ENCODE data around the gene KRT12. TPM values are rescaled to one million over a fixed set of nuclear protein-coding genes. Genes with fewer than 3 reads are reported as not detected.

The KRT12 gene
- polyA plus RNA-seq, 1 donor (not counting 4 experiments of a cell fraction or from before 2014, with no cell fraction given): not detected

DNA sequence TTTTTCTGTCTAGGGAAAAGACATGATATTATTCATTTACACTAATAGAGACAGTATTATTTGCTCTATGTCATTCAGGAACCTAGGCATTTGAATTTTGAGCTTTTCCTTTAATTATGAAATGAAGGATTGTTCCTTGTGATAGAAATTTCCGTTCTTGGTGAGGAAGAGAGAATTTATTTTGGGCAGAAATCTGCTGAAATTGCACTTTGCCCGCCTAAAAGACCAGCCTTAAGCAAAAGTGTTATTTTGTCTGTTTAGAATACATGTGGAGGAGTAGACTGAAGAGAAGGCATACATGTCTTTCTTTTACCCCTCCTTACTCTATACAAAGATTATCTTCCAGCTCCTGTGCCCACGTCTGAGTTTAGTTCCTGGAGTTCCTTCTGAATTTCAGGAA is 27.8 kb downstream of the KRT12 start:
- FAIRE-seq: no peak

GRCh38 chr17:40836020-40836419 is 31.0 kb downstream of the KRT12 start:
- Histone ChIP-seq H3K36me3 (ENCODE audit: control insufficient read depth in 2 of 2, extremely low read depth in 1 of 2, insufficient read depth in 2 of 2, low read length in 2 of 2) (peaks cover 2 to 9% of the 10 kb centered on the region in 2 experiments), H3K9me1 (ENCODE audit: control insufficient read depth, extremely low read depth, insufficient read depth, low read length) (no peaks in the 10 kb centered on the region), H3K79me2 (ENCODE audit: control insufficient read depth, insufficient read depth, low read length) (no peaks in the 10 kb centered on the region), H2AFZ (ENCODE audit: control insufficient read depth, low read length) (no peak overlapping the region), H3K4me3 (ENCODE audit: control insufficient read depth in 2 of 3, extremely low read depth in 1 of 3, insufficient read depth in 2 of 3, low read depth in 1 of 3, low read length in 3 of 3) (no peak overlapping the region), H3K9me3 (ENCODE audit: control insufficient read depth, low read depth, low read length) (no peaks in the 10 kb centered on the region), H3K9ac (ENCODE audit: control insufficient read depth, extremely low read depth, insufficient read depth, low read length) (no peak overlapping the region), H3K4me1 (ENCODE audit: control insufficient read depth, extremely low read depth, insufficient read depth, low read length) (no peaks in the 10 kb centered on the region), H3K4me2 (ENCODE audit: control insufficient read depth, extremely low read depth, insufficient read depth, low read depth, low read length) (no peak overlapping the region), H3K27me3 (ENCODE audit: control insufficient read depth, extremely low read depth, insufficient read depth, low read length) (no peaks in the 10 kb centered on the region), H4K20me1 (ENCODE audit: control insufficient read depth, extremely low read depth, insufficient read depth, low read length) (no peaks in the 10 kb centered on the region), H3K27ac (ENCODE audit: control insufficient read depth, insufficient read depth, low read length) (no peak overlapping the region)
- DNase-seq (ENCODE audit: low read depth, low spot score) (no peak), FAIRE-seq (no peak)
- TF ChIP-seq EZH2 (IDR thresholded peaks at IDR 0.05; ENCODE audit: low read length): no peak
- TF ChIP-seq, protein P1, sequence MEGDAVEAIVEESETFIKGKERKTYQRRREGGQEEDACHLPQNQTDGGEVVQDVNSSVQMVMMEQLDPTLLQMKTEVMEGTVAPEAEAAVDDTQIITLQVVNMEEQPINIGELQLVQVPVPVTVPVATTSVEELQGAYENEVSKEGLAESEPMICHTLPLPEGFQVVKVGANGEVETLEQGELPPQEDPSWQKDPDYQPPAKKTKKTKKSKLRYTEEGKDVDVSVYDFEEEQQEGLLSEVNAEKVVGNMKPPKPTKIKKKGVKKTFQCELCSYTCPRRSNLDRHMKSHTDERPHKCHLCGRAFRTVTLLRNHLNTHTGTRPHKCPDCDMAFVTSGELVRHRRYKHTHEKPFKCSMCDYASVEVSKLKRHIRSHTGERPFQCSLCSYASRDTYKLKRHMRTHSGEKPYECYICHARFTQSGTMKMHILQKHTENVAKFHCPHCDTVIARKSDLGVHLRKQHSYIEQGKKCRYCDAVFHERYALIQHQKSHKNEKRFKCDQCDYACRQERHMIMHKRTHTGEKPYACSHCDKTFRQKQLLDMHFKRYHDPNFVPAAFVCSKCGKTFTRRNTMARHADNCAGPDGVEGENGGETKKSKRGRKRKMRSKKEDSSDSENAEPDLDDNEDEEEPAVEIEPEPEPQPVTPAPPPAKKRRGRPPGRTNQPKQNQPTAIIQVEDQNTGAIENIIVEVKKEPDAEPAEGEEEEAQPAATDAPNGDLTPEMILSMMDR (optimal IDR thresholded peaks at IDR 0.05 in 1 of 3, IDR thresholded peaks at IDR 0.05 in 1 of 3, conservative IDR thresholded peaks at IDR 0.05 in 1 of 3; ENCODE audit: extremely low read depth in 1 of 3, insufficient read depth in 2 of 3, low read length in 3 of 3): no peak
- dilution Hi-C loops (cut with MboI; ENCODE audit: extremely low pct_ligation_motif_present, low sequenced_read_pairs): no loop called here

More for the DNA sequence above, 27.8 kb downstream of the KRT12 start:
- H3K4me1 ChIP-seq (ENCODE audit: control insufficient read depth, extremely low read depth, insufficient read depth, low read length): no peaks in the 10 kb centered on the region
- H3K27ac ChIP-seq (ENCODE audit: control insufficient read depth, insufficient read depth, low read length): no peak overlapping the region
- no peak for DNase-seq (ENCODE audit: low read depth, low spot score)
- no peaks in the 10 kb centered on the region for H3K9me3 ChIP-seq (ENCODE audit: control insufficient read depth, low read depth, low read length)
- no peaks in the 10 kb centered on the region for H3K79me2 ChIP-seq (ENCODE audit: control insufficient read depth, insufficient read depth, low read length)
- no peak overlapping the region for H2AFZ ChIP-seq (ENCODE audit: control insufficient read depth, low read length)
- dilution Hi-C loops (cut with MboI; ENCODE audit: extremely low pct_ligation_motif_present, low sequenced_read_pairs): no loop called here
- peaks cover 0 to 7% of the 10 kb centered on the region in 2 experiments for H3K36me3 ChIP-seq (ENCODE audit: control insufficient read depth in 2 of 2, extremely low read depth in 1 of 2, insufficient read depth in 2 of 2, low read length in 2 of 2)
- TF ChIP-seq EZH2 (IDR thresholded peaks at IDR 0.05; ENCODE audit: low read length): no peak
- TF ChIP-seq, protein P1 (optimal IDR thresholded peaks at IDR 0.05 in 1 of 3, IDR thresholded peaks at IDR 0.05 in 1 of 3, conservative IDR thresholded peaks at IDR 0.05 in 1 of 3; ENCODE audit: extremely low read depth in 1 of 3, insufficient read depth in 2 of 3, low read length in 3 of 3): no peak
- H3K4me2 ChIP-seq (ENCODE audit: control insufficient read depth, extremely low read depth, insufficient read depth, low read depth, low read length): no peak overlapping the region
- no peaks in the 10 kb centered on the region for H3K9me1 ChIP-seq (ENCODE audit: control insufficient read depth, extremely low read depth, insufficient read depth, low read length)
- H3K27me3 ChIP-seq (ENCODE audit: control insufficient read depth, extremely low read depth, insufficient read depth, low read length): no peaks in the 10 kb centered on the region
- no peak overlapping the region for H3K9ac ChIP-seq (ENCODE audit: control insufficient read depth, extremely low read depth, insufficient read depth, low read length)
- H3K4me3 ChIP-seq (ENCODE audit: control insufficient read depth in 2 of 3, extremely low read depth in 1 of 3, insufficient read depth in 2 of 3, low read depth in 1 of 3, low read length in 3 of 3): no peak overlapping the region
- H4K20me1 ChIP-seq (ENCODE audit: control insufficient read depth, extremely low read depth, insufficient read depth, low read length): no peaks in the 10 kb centered on the region
